ENCODE measurements around the gene ACACB.
A peak's percentile ranks its signal among the peaks of the same experiment; 100 is the strongest.
"Not testable (repeated sequence)": the region's sequence is repeated elsewhere in the genome, so short reads cannot be mapped to it uniquely, and the experiment has no call there.

The ACACB gene

GRCh38 chr12:109144224-109144623, 27.8 kb downstream of the ACACB start:
- no peak for DNase-seq

DNA sequence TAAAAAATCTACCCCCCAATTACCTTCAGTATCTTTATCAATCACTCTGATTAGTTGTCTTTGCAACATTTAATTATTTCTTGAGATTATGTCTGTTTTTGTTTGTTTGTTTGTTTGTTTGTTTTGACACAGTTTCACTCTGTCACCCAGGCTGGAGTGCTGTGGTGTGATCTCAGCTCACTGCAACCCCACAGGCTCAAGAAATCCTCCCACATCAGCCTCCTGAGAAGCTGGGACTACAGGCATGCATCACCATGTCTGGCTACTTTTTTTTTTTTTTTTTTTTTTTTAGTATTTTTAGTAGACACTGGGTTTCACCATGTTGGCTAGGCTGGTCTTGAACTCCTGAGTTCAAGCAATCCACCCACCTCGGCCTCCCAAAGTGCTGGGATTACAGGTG, 30.7 kb downstream of the ACACB start:
- DNase-seq = not testable (repeated sequence)

DNA sequence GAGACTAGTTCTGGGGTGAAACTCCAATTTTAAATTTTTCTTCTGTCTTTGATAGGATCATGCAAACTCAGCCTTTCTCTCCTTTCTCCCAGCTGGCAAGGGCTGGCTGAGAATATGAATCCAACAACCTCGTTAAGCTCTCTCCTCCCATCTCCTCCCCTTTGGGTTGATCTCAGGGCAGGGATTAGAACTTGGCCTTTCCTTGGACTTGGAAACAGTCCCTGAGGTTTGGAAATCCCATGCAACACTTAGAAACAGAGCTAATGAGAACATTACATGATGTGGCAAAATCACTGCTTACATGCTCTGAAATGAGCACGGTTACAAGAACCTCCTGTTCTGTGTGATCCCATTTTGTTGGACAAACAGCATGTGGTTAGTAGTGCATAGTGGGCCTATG, 31.6 kb downstream of the ACACB start:
- no peak for DNase-seq

- no peak for DNase-seq
These were observed 33.8 kb downstream of the ACACB start for GRCh38 chr12:109150124-109150640.

DNA sequence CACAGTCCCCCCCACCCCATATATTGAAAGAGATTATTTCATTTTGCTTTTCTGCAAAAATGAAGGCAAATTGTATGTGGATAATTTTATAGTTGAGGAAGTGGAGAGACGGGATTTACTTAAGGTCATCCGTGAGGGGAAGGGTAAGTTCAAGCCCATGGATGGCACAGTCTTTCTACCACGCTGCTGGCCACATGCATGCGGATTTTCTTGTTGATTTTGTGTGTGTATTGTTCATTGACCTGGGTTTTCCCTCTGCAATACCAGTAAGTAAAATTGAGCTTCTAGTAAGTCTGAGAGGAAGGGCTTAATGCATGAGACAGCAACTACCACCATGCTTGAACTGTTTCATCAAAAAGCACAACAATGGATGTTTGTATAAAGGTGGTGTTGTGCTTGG, 35.1 kb downstream of the ACACB start:
- no peak for DNase-seq

DNA sequence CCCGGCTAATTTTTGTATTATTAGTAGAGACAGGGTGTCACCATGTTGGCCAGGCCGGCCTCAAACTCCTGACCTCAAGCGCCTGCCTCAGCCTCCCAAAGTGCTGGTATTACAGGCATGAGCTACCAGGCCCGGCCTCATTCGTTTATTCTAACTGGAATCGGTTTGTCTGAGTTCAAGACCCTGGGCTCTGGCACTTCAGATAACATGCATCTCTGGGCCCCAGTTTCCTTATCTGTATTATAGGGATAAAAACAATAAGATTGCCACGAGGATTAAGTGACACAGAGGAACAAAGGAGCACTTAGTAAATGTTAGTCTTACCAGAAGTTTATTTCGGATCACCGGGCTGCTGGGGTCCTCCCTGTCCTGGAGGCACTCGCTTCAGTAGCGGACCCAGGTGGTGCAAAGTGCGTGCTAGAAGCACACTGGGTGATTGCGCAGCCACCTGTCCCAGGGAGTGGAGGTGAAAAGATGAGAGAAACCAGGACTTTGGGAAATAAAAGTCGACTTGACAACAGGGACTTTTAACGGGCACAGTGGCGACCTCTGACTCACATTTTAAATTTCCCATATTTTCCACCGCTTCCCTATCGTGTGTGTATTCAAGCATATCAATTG, 37.5 kb downstream of the ACACB start:
- DNase-seq = no peak

GRCh38 chr12:109154451-109155438, 38.4 kb downstream of the ACACB start:
- peak; percentile 67 for DNase-seq

DNA sequence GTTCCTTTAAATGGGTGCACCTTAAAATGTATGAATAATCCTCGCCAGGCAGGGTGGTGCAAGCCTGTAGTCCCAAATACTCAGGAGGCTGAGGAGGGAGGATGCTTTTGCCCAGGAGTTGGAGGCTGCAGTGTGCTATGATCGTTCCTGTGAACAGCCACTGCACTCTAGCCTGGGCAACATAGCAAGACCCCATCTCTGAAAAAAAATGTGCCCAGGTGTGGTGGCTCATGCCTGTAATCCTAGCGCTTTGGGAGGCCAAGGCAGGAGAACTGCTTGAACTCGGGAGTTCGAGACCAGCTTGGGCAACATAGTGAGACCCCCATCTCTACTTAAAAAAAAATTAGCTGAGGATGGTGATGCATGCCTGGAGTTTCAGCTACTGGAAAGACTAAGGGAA, 39.6 kb downstream of the ACACB start:
- DNase-seq = no peak

- no peak for DNase-seq
These were observed 40.2 kb downstream of the ACACB start for GRCh38 chr12:109156586-109156985.

- no peak for DNase-seq
These were observed 41.6 kb downstream of the ACACB start for GRCh38 chr12:109157986-109158385.

- DNase-seq = no peak
These were observed 44.0 kb downstream of the ACACB start for GRCh38 chr12:109160433-109160832.

DNA sequence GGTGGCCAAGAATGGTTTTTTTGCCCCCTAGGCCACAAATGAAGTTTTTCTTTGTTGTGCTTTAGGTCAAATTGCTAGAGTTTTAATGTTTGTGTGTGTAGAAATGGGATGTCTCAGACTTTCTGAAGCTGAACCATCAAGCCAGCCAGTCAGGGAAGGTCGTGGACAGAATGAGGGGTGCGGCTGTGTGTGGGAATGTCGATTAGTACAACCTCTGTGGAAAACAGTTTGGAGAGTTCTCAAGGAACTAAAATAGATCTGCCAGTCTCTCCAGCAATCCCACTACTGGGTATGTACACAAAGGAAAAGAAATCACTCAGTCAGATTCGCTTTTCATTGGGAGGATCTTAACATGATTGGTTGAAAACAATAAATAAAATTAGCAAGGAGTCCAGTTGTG, 44.5 kb downstream of the ACACB start:
- no peak for DNase-seq

GRCh38 chr12:109162551-109162950, 46.2 kb downstream of the ACACB start:
- DNase-seq = no peak

DNA sequence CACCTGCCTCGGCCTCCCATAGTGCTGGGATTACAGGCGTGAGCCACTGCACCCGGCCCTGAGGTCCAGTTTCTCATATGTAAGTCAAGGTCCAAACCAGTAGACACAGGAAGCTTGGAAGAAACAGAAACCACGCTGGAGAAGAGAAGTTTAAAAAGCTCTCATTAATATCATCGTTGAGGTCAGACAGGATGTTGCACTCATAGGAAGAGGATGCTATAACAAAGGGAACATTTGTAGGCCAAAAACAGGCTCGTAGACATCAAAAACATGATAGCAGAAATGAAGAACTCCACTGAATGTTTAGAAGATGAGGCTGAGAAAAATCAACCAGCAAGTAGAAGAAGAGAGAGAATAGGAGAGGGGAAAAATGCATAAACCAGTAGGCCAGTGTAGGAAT, 46.8 kb downstream of the ACACB start:
- no peak for DNase-seq

DNA sequence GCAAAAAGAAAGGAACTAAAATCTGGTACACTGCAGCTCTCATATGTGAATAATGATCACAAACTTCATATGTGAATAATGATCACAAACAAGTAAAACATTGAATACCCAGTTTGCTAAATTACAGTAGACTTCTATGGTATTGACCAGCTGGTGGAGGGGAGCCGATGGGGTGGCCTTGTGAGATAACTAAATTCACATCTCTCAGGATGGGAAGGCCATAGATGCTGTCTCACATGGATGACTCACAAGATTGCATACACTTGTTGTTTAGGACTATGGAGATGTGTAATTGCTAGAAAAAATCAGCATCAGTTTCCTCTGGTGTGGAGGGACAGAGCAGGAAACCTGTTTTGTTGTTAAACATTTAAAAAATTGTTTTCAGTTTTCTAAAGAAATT, 49.2 kb downstream of the ACACB start:
- DNase-seq = no peak

GRCh38 chr12:109166371-109166770, 50.0 kb downstream of the ACACB start:
- no peak for DNase-seq

GRCh38 chr12:109167781-109168180, 51.4 kb downstream of the ACACB start:
- no peak for DNase-seq

DNA sequence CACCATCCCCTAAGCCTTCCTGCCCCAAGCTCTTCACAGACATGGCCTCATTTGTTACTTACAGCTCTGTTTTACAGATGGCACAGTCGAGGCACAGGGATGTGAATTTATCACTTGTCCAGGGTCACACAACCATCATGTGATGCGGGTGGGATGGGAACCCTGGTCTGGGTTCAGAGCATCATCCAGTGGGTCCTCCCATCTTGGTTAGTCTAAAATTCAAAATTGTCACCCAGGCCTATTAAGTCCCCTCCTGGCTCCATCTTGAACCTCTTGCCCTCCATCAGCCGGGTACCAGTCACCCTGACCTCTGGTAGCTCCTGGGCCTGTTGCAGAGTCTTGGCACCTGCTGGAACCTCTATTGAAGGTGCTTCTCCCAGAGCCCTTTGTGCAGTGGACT, 52.9 kb downstream of the ACACB start:
- DNase-seq = no peak

DNA sequence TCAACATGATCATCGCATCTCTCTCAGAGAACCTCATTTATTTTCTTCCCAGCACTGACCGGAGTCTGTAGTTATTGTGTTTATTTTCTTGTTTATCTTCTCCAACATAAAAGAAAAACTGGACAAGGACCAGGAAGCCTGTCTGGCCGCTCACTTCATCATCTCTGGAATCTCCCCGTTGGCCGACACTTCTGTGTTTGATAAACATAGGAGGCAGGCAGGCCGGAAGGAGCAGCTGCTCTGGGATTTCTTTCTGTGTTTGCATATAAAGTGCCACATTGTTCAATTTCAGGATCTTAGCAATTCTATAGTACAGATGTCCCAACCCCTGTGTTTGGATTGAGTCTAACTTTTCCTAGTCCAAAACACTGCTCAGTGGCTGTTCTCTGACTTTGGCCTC, 53.3 kb downstream of the ACACB start:
- DNase-seq = no peak

GRCh38 chr12:109170324-109170723, 53.9 kb downstream of the ACACB start:
- DNase-seq = no peak

- not testable (repeated sequence) for DNase-seq
These were observed 56.4 kb downstream of the ACACB start for GRCh38 chr12:109172787-109173186.

GRCh38 chr12:109173443-109174240, 57.3 kb downstream of the ACACB start:
- DNase-seq = no peak

DNA sequence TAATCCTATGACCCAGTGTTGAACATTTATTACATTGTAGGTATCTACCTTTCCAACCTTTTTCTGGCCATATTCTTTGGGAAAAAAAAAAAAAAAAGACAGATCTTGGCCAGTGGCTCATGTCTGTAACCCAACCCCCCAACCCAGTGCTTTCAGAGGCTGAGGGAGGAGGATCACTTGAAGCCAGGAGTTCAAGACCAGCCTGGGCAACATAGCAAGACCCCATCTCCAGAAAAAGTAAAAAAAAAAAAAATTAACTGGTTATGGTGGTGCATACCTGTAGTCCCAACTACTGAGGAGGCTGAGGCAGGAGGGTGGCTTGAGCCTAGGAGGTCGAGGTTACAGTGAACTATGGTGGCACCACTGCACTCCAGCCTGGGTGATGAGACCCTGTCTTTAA, 58.1 kb downstream of the ACACB start:
- no peak for DNase-seq

Measured in fibroblast of skin of right biceps (primary cell).